GM12891 (cell line): Measurements from ENCODE around the gene MADD.

Source experiments
- PAX5 ChIP-seq: IDR thresholded peaks from 2 replicates; pipeline ENCODE4 v1.6.1; 2011; ENCODE audit warnings: low read length, moderate library complexity, mild to moderate bottlenecking; ENCODE audit not compliant: insufficient read depth, severe bottlenecking
- POLR2A ChIP-seq: IDR thresholded peaks from 2 replicates; pipeline ENCODE4 v1.6.1; 2011; ENCODE audit warnings: low read depth, low read length, control low read depth
- POLR2AphosphoS5 ChIP-seq: IDR thresholded peaks from 2 replicates; pipeline ENCODE4 v1.6.1; 2011; ENCODE audit warnings: low read depth, low read length, control low read depth
- POU2F2 ChIP-seq: IDR thresholded peaks from 2 replicates; pipeline ENCODE4 v1.6.1; 2011; ENCODE audit warnings: low read depth, mild to moderate bottlenecking, control low read depth, low read length, moderate library complexity
- SPI1 ChIP-seq: IDR thresholded peaks from 2 replicates; pipeline ENCODE4 v1.6.1; 2011; ENCODE audit warnings: low read depth, low read length, control low read depth
- TAF1 ChIP-seq: IDR thresholded peaks from 2 replicates; pipeline ENCODE4 v1.6.1; 2011; ENCODE audit warnings: low read depth, low read length, control low read depth

DNA sequence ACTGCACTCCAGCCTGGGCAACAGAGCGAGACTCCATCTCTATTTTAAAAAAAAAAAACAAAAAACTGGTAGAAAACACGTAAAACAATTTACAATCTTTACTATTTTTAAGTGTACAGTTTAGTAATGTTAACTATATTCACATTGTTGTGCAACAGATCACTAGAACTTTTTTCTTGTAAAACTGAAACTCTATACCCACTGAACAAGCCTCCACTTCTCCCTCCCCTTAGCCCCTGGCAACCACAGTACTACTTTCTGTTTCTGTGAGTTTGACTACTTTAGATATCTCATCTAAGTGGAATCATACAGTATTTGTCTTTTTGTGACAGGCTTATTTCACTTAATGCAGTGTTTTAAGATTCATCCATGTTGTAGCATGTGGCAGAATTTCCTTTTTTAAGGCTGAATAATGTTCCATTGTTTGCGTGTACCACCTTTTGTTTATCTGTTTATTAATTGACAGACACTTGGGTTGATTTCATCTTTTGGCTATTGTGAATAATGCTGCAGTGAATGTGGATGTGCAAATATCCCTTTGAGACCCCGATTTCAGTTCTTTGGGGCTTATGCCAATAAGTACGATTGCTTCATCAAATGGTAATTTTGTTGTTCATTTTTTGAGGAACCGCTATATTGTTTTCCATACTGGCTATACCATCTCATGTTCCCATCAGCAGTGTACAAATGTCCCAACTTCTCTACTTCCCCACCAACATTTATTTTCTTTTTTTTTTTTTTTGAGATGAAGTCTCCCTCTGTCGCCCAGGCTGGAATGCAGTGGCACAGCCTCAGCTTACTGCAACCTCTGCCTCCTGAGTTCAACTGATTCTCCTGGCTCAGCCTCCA, 44.2 kb upstream of the MADD start:
- TF ChIP-seq TAF1 (no peak), POLR2AphosphoS5 (no peak), POLR2A (no peak), POU2F2 (no peak), SPI1 (peak; percentile 32; the same call in 1 of the 2 replicates), PAX5 (no peak)
